Transverse colon (tissue), 4 donors: Measurements from ENCODE around the gene SNRPB.

Experiments used
- POLR2A ChIP-seq: fragments of 450-650 bp; IDR thresholded peaks from one replicate; pipeline ENCODE4 v1.6.1; 2016; ENCODE audit warnings: antibody characterized with exemption, mild to moderate bottlenecking, moderate library complexity
- POLR2AphosphoS5 ChIP-seq, 3 donors: sonication (generic); formaldehyde crosslinking; IDR thresholded peaks; one replicate each; pipeline ENCODE4 v1.6.1; 2016; ENCODE audit warnings: antibody characterized with exemption in 3 of 3
- TF ChIP-seq, protein P1 (sequence below), 5 experiments: fragments of 200-600 bp in 3 of 5; fragments of 450-650 bp in 2 of 5; sonication (generic) in 3 of 5; IDR thresholded peaks; 1 replicate in 2 of 5; 2 replicates in 3 of 5; pipeline ENCODE4 v1.5.1; 2016 to 2017; ENCODE audit warnings: antibody characterized with exemption in 5 of 5, inconsistent platforms in 3 of 5, mild to moderate bottlenecking in 2 of 5, moderate library complexity in 1 of 5

DNA sequence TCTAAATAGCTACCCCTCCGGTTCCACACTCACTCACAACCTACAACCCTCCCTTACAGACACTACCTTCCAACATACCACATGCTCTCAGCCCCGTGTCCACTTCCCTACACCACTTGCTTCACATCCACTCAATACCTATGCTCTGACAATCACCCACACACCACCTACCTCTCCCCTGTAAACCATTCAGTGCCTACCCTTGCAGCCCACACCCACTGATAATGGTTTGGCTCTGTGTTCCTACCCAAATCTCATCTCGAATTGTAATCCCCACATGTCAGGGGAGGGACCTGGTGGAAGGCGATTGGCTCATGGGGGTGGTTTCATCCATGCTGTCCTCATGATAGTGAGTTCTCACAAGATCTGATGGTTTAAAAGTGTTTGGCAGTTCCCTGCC is 48.0 kb upstream of the SNRPB start:
- TF ChIP-seq, protein P1, sequence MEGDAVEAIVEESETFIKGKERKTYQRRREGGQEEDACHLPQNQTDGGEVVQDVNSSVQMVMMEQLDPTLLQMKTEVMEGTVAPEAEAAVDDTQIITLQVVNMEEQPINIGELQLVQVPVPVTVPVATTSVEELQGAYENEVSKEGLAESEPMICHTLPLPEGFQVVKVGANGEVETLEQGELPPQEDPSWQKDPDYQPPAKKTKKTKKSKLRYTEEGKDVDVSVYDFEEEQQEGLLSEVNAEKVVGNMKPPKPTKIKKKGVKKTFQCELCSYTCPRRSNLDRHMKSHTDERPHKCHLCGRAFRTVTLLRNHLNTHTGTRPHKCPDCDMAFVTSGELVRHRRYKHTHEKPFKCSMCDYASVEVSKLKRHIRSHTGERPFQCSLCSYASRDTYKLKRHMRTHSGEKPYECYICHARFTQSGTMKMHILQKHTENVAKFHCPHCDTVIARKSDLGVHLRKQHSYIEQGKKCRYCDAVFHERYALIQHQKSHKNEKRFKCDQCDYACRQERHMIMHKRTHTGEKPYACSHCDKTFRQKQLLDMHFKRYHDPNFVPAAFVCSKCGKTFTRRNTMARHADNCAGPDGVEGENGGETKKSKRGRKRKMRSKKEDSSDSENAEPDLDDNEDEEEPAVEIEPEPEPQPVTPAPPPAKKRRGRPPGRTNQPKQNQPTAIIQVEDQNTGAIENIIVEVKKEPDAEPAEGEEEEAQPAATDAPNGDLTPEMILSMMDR (IDR thresholded peaks at IDR 0.05): no peak
- TF ChIP-seq POLR2AphosphoS5 (IDR thresholded peaks at IDR 0.05): no peak
- no peak for TF ChIP-seq POLR2A
